Kidney (tissue), 22 donors: Measurements from ENCODE around the gene ODR4. TPM values are rescaled to one million over a fixed set of nuclear protein-coding genes. Genes with fewer than 3 reads are reported as not detected.
A peak's percentile ranks its signal among the peaks of the same experiment; 100 is the strongest.

Experiments
- DNase-seq, 5 donors: peaks; one replicate each; pipeline ENCODE4 v3.0.0-alpha.2; 2013 to 2020
- FAIRE-seq: peaks from 2 replicates; lab custom pipeline; 2012; peaks lifted over from hg19 to GRCh38; lab: Jason Lieb, UNC
- H3K27ac ChIP-seq, 2 donors: one replicate each; pipeline ENCODE4 v1.7.0; 2013; ENCODE audit warnings: low read depth in 2 of 2, low read length in 2 of 2, inconsistent platforms in 1 of 2
- H3K27me3 ChIP-seq: one replicate; pipeline ENCODE4 v1.7.1; 2013; ENCODE audit warnings: low read length, inconsistent platforms; ENCODE audit not compliant: control insufficient read depth, insufficient read depth
- H3K36me3 ChIP-seq, 3 donors: one replicate each; pipeline versions ENCODE4 v1.7.0 to v1.7.1; 2013; ENCODE audit warnings: low read length in 3 of 3, control low read depth in 1 of 3, inconsistent platforms in 1 of 3; ENCODE audit not compliant: insufficient read depth in 3 of 3, control insufficient read depth in 2 of 3
- H3K4me1 ChIP-seq, 3 donors: one replicate each; pipeline versions ENCODE4 v1.7.0 to v1.7.1; 2013; ENCODE audit warnings: low read length in 3 of 3, inconsistent platforms in 1 of 3, low read depth in 1 of 3; ENCODE audit not compliant: control insufficient read depth in 2 of 3, insufficient read depth in 2 of 3
- H3K4me3 ChIP-seq, 3 donors: one replicate each; pipeline versions ENCODE4 v1.7.0 to v1.8.1; 2013; ENCODE audit warnings: low read length in 3 of 3, control low read depth in 1 of 3, inconsistent platforms in 1 of 3
- H3K9ac ChIP-seq, 3 donors: one replicate each; pipeline versions ENCODE4 v1.7.0 to v1.7.1; 2013; ENCODE audit warnings: low read length in 3 of 3, control low read depth in 1 of 3, inconsistent platforms in 1 of 3
- H3K9me3 ChIP-seq, 3 donors: one replicate each; pipeline versions ENCODE4 v1.7.0 to v1.7.1; 2013; ENCODE audit warnings: low read length in 3 of 3, control low read depth in 1 of 3, inconsistent platforms in 1 of 3; ENCODE audit not compliant: control insufficient read depth in 2 of 3, insufficient read depth in 1 of 3
- intact Hi-C: fragments of 100-400 bp; cut with DNase I; formaldehyde crosslinking; loops from one replicate; pipeline ENCODE4 v1.11.1; 2022
- long read RNA-seq, 10 donors: library from polyadenylated mRNA in 1 of 10; unstranded in 1 of 10; transcript quantifications; one replicate each; pipeline ENCODE4 v2.0.0 and lab custom pipeline, GENCODE V29; 2021 to 2026
- polyA plus RNA-seq: library from polyadenylated mRNA; stranded (reverse); fragments of 350-450 nt; fragmentation: Illumina TruSeq; extraction: RNeasy Lipid Tissue Mini Kit (QIAGEN cat#74804); gene quantifications from one replicate; pipeline ENCODE4 v1.2.3, GENCODE V29; 2014; ENCODE audit warnings: low read depth, low replicate concordance; ENCODE audit not compliant: insufficient read depth
- total RNA-seq: library from RNA; stranded (reverse); fragmentation: NEBNext Ultra II Directional; extraction: Animal tissue kit (Norgen Biotek cat#: 25700); gene quantifications from one replicate; pipeline ENCODE4 v1.2.1, GENCODE V29; 2021
- TF ChIP-seq, protein P1 (sequence below): IDR thresholded peaks from 3 replicates; pipeline ENCODE4 v1.5.1; 2012; ENCODE audit warnings: mild to moderate bottlenecking, moderate library complexity, borderline replicate concordance; ENCODE audit not compliant: insufficient read depth; ENCODE audit errors: extremely low read depth
- donor health status: control.
- donor health status: control.
- donor health status: control.
- donor health status: control.
- donor health status: control.
- donor health status: DM: yes; HTN: yes; CAD: no.
- donor health status: Normal renal cell carcinoma (clear cell type).

ODR4 gene
- total RNA-seq = 23.3 TPM
- polyA plus RNA-seq = 11.3 TPM
- long read RNA-seq, donor 1, partial matches to known transcripts = 8 of 8 reads
- long read RNA-seq, donor 1, other reads (novel, unspliced or antisense) = 0 of 8 reads
- long read RNA-seq, donor 2, partial matches to known transcripts = 5 of 6 reads
- long read RNA-seq, donor 2, other reads (novel, unspliced or antisense) = 0 of 6 reads
- long read RNA-seq, donor 3, partial matches to known transcripts = 0 of 7 reads
- long read RNA-seq, donor 3, other reads (novel, unspliced or antisense) = 5 of 7 reads
- long read RNA-seq, donor 4 = 0 reads
- long read RNA-seq, donor 5, partial matches to known transcripts = 0 of 1 reads
- long read RNA-seq, donor 5, other reads (novel, unspliced or antisense) = 0 of 1 reads
- long read RNA-seq, donor 6, partial matches to known transcripts = 0 of 1 reads
- long read RNA-seq, donor 6, other reads (novel, unspliced or antisense) = 0 of 1 reads
- long read RNA-seq, donor 7, transcript ODR4-201 (14 exons, 3,792 nt) = major isoform, 18 of 30 reads
- long read RNA-seq, donor 7, partial matches to known transcripts = 4 of 30 reads
- long read RNA-seq, donor 7, other reads (novel, unspliced or antisense) = 8 of 30 reads
- long read RNA-seq, donor 8 = 0 reads
- long read RNA-seq, donor 9, partial matches to known transcripts = 0 of 2 reads
- long read RNA-seq, donor 9, other reads (novel, unspliced or antisense) = 0 of 2 reads
- long read RNA-seq, donor 10 = 0 reads

DNA sequence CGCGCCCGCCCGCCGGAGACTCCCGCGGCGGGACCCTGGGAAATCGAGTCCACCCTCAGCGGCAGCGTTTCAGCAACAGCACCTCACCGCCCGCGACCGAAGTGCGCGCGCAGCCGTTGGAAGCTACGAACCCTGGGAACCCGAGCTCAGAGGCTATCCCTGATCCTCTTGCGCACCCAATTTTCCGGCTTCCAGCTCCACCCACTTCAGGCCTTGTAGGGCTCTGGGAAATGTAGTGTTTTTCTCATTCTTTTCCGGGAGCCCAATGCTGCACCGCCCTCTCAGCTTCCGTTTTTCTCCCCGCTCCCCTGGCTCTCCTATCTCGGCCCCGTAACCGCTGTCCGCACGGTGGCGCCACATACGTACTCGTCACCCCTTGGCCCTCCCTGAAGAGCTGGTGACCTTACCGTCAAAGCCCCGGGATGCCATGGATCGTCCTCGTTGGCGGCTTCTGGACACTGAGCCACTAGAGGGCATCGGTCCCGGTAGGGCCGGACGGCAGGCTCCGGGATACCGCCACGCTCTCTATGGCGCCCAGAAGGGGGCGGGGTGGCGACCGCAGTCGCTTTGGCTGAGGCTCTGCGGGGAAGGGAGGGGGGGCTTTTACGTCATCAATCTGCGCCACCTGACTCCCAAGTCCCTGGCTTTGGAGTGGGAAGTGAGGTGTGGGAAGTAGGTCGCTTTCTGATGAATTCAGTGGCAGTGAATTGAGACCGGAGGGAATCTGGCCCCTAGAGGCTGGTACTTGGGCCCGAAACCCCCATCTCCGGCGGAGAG is at the start of gene ODR4, which contains the start of gene TPR:
TSS of gene ODR4 (plus strand) at position 687 of the 777 bp plus-strand sequence. CDS start 3,948 bp downstream, outside the sequence.
TSS of gene TPR (minus strand) at position 102 of the 777 bp plus-strand sequence. CDS start 225 bp downstream, outside the sequence.
- Histone ChIP-seq H3K4me3 (peak within 1 kb of the TSS; percentile 95 to 100 (median 99)), H3K4me1 (peaks cover 2 to 9% (median 2%) of the 10 kb centered on the region in 3 donors), H3K27me3 (no peaks in the 10 kb centered on the region), H3K9me3 (no peaks in the 10 kb centered on the region), H3K27ac (peak within 1 kb of the TSS; percentile 99 to 100), H3K36me3 (peaks cover 0 to 16% (median 6%) of the 10 kb centered on the region in 3 donors), H3K9ac (peak within 1 kb of the TSS; percentile 96 to 100 (median 98))
- intact Hi-C loops = no loop called here
- DNase-seq = peak; percentile 99 to 100 (median 99)
- TF ChIP-seq, protein P1, sequence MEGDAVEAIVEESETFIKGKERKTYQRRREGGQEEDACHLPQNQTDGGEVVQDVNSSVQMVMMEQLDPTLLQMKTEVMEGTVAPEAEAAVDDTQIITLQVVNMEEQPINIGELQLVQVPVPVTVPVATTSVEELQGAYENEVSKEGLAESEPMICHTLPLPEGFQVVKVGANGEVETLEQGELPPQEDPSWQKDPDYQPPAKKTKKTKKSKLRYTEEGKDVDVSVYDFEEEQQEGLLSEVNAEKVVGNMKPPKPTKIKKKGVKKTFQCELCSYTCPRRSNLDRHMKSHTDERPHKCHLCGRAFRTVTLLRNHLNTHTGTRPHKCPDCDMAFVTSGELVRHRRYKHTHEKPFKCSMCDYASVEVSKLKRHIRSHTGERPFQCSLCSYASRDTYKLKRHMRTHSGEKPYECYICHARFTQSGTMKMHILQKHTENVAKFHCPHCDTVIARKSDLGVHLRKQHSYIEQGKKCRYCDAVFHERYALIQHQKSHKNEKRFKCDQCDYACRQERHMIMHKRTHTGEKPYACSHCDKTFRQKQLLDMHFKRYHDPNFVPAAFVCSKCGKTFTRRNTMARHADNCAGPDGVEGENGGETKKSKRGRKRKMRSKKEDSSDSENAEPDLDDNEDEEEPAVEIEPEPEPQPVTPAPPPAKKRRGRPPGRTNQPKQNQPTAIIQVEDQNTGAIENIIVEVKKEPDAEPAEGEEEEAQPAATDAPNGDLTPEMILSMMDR = peak; percentile 66
- peak; percentile 29 for FAIRE-seq

DNA sequence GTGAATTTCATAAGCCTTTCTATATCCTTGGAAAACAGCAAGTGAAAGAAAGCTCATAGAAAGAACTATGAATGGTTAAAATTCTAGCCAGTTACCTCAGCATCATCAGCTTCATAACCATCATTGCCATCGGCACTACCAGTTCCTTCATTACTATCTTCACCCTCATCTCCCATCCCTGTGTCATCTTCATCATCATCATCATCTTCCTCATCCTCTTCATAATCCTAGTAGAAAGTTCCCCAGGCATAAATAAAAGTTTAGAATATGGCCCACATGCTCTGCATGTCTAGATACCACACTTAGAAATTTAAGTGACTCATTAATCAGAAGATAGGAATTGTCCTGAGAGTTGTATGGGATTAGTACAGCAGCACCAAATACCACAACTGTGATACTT is 49.6 kb upstream of the ODR4 start:
- DNase-seq (no peak), FAIRE-seq (no peak)
- H3K9me3 ChIP-seq = no peaks in the 10 kb centered on the region
- H3K9ac ChIP-seq = no peak overlapping the region
- TF ChIP-seq, protein P1 = no peak
- H3K4me3 ChIP-seq = no peak overlapping the region
- no peak overlapping the region for H3K27ac ChIP-seq
- H3K4me1 ChIP-seq = no peaks in the 10 kb centered on the region
- intact Hi-C loops = no loop called here
- H3K27me3 ChIP-seq = no peaks in the 10 kb centered on the region
- H3K36me3 ChIP-seq = peaks cover 9 to 45% (median 28%) of the 10 kb centered on the region in 3 donors

DNA sequence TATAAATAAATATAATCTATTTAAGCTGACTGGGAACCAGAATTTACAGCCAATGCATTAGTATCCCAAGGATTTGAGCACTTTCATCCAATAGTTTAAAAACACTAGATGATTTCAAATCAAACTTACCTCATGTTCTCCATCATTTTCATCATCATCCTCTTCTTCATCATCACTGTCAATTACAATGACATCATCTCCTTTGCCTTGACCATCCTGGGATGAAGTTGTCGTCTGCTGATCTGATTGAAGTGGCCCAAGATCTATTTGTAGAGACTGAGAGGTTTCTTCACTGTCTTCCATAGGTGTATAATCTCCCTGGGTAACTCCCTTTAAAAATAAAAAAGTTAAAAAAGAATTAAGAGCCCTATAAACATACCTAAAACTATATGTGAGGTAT is 48.3 kb upstream of the ODR4 start:
- intact Hi-C loops = no loop called here
- DNase-seq = no peak
- H3K36me3 ChIP-seq = peaks cover 8 to 35% (median 18%) of the 10 kb centered on the region in 3 donors
- FAIRE-seq = no peak
- H3K27me3 ChIP-seq = no peaks in the 10 kb centered on the region
- H3K9ac ChIP-seq = no peak overlapping the region
- H3K27ac ChIP-seq = no peak overlapping the region
- H3K4me3 ChIP-seq = no peak overlapping the region
- no peaks in the 10 kb centered on the region for H3K4me1 ChIP-seq
- TF ChIP-seq, protein P1 = no peak
- H3K9me3 ChIP-seq = no peaks in the 10 kb centered on the region
